MM.1S (cell line): ENCODE data around the gene DCLK1.

Source experiments
- DNase-seq: peaks from one replicate; pipeline ENCODE4 v3.0.0-alpha.2; 2015
- H2AFZ ChIP-seq: fragments of 300-600 bp; sonication (generic); 2 replicates; pipeline ENCODE4 v1.6.0; 2016; ENCODE audit warnings: antibody characterized with exemption, low read length
- H3F3A ChIP-seq: fragments of 300-600 bp; sonication (generic); 2 replicates; pipeline ENCODE4 v1.6.1; 2016; ENCODE audit warnings: mild to moderate bottlenecking, antibody characterized with exemption, low read length, moderate library complexity, mixed read lengths; ENCODE audit not compliant: insufficient read depth
- H3K27ac ChIP-seq: fragments of 300-600 bp; sonication (generic); 2 replicates; pipeline ENCODE4 v1.5.1; 2016; ENCODE audit warnings: mild to moderate bottlenecking, low read length
- H3K27me3 ChIP-seq: fragments of 300-600 bp; sonication (generic); replicated peaks from 2 replicates; pipeline ENCODE4 v1.6.0; 2016; ENCODE audit warnings: low read length; ENCODE audit not compliant: insufficient read depth
- H3K36me3 ChIP-seq: fragments of 300-600 bp; sonication (generic); replicated peaks from 2 replicates; pipeline ENCODE4 v1.6.1; 2016; ENCODE audit warnings: mild to moderate bottlenecking, low read length, mixed read lengths; ENCODE audit not compliant: insufficient read depth
- H3K4me1 ChIP-seq: fragments of 300-600 bp; sonication (generic); 2 replicates; pipeline ENCODE4 v1.6.1; 2016; ENCODE audit warnings: low read length, mixed read lengths
- H3K4me2 ChIP-seq: fragments of 300-600 bp; sonication (generic); 2 replicates; pipeline ENCODE4 v1.6.0; 2016; ENCODE audit warnings: low read depth, low read length
- H3K4me3 ChIP-seq: fragments of 300-600 bp; sonication (generic); 2 replicates; pipeline ENCODE4 v1.5.1; 2016; ENCODE audit warnings: low read length, mixed read lengths
- H3K79me2 ChIP-seq: fragments of 300-600 bp; sonication (generic); 2 replicates; pipeline ENCODE4 v1.6.1; 2016; ENCODE audit warnings: mixed run types, low read length, mixed read lengths
- H3K9ac ChIP-seq: fragments of 300-600 bp; sonication (generic); 2 replicates; pipeline ENCODE4 v1.6.1; 2016; ENCODE audit warnings: low read length, mixed read lengths
- H3K9me2 ChIP-seq: fragments of 300-600 bp; sonication (generic); replicated peaks from 2 replicates; pipeline ENCODE4 v1.6.1; 2016; ENCODE audit warnings: mild to moderate bottlenecking, low read length, mixed read lengths; ENCODE audit not compliant: insufficient read depth
- H3K9me3 ChIP-seq: fragments of 300-600 bp; sonication (generic); replicated peaks from 2 replicates; pipeline ENCODE4 v1.6.1; 2016; ENCODE audit warnings: mild to moderate bottlenecking, low read length, mixed read lengths; ENCODE audit not compliant: insufficient read depth
- H4K20me1 ChIP-seq: fragments of 300-600 bp; sonication (generic); 2 replicates; pipeline ENCODE4 v1.6.1; 2016; ENCODE audit warnings: mild to moderate bottlenecking, low read length, moderate library complexity, mixed read lengths; ENCODE audit not compliant: insufficient read depth
- EZH2 ChIP-seq: fragments of 300-600 bp; sonication (generic); optimal IDR thresholded peaks from 2 replicates; pipeline ENCODE3; 2017; ENCODE audit warnings: low read depth, mild to moderate bottlenecking, antibody characterized with exemption, low read length, mixed read lengths
- EZH2phosphoT487 ChIP-seq: fragments of 300-600 bp; sonication (generic); IDR thresholded peaks from 2 replicates; pipeline ENCODE4 v1.6.1; 2018; ENCODE audit warnings: antibody characterized with exemption, low read length
- TF ChIP-seq, protein P1 (sequence below): fragments of 300-600 bp; sonication (generic); IDR thresholded peaks from 2 replicates; pipeline ENCODE4 v1.5.1; 2016; ENCODE audit warnings: antibody characterized with exemption, low read length, mixed read lengths

Gene DCLK1

DNA sequence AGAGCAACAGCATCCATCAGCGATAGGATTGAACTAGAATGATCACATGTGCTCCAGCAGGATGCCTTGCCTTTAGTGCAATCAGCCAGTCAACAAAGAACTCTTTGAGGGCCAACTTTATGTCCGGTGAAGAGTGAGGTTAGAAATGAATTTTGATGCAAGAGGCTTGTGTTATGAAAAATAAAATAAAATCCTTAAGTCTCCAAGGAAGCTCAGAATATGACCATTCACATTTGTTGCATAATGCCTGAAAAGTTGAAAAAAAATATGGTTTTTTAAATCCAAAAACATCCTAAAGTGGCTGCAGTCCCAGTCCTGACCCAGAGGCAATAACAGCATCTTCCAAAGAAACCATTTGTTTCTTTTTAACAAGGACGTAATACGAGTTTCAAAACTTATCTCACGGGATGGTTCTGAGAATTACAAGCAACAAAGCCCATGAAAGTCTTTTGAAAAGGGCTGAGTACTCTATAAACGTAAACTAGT lies 61.3 kb downstream of the DCLK1 start:
- Histone ChIP-seq H3K27me3 (no peaks in the 10 kb centered on the region), H3K79me2 (no peaks in the 10 kb centered on the region), H4K20me1 (no peaks in the 10 kb centered on the region), H3K4me2 (no peak overlapping the region), H3K9me3 (no peaks in the 10 kb centered on the region), H3K27ac (no peak overlapping the region), H3F3A (no peaks in the 10 kb centered on the region), H3K9me2 (no peaks in the 10 kb centered on the region), H3K4me3 (no peak overlapping the region), H3K9ac (no peak overlapping the region), H3K4me1 (no peaks in the 10 kb centered on the region), H2AFZ (no peak overlapping the region), H3K36me3 (no peaks in the 10 kb centered on the region)
- DNase-seq, result no peak
- no peak for TF ChIP-seq EZH2
- TF ChIP-seq, protein P1, sequence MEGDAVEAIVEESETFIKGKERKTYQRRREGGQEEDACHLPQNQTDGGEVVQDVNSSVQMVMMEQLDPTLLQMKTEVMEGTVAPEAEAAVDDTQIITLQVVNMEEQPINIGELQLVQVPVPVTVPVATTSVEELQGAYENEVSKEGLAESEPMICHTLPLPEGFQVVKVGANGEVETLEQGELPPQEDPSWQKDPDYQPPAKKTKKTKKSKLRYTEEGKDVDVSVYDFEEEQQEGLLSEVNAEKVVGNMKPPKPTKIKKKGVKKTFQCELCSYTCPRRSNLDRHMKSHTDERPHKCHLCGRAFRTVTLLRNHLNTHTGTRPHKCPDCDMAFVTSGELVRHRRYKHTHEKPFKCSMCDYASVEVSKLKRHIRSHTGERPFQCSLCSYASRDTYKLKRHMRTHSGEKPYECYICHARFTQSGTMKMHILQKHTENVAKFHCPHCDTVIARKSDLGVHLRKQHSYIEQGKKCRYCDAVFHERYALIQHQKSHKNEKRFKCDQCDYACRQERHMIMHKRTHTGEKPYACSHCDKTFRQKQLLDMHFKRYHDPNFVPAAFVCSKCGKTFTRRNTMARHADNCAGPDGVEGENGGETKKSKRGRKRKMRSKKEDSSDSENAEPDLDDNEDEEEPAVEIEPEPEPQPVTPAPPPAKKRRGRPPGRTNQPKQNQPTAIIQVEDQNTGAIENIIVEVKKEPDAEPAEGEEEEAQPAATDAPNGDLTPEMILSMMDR, result no peak
- TF ChIP-seq EZH2phosphoT487, result no peak

DNA sequence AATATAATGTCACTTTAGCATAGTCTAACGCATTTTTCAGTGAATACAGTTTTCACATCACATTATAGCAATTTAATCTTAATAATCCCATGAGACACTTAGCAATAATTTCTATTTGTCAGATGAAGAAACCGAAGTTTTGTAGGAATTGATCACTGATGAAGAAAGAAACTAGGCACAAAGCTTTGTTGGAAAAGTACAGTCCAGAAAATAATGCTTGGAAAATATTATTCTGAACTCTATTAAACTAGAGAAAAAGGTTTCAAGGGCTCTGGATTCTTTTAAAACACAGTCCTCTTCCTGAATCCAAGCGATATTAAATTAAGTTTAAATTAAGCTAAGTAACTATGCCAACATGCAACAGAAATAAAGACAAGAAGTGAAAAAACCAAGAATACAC lies 62.2 kb downstream of the DCLK1 start:
- no peaks in the 10 kb centered on the region for H3K27me3 ChIP-seq
- H3F3A ChIP-seq, result no peaks in the 10 kb centered on the region
- no peak overlapping the region for H3K4me3 ChIP-seq
- no peaks in the 10 kb centered on the region for H4K20me1 ChIP-seq
- TF ChIP-seq EZH2 (no peak), EZH2phosphoT487 (no peak)
- TF ChIP-seq, protein P1, result no peak
- H3K79me2 ChIP-seq, result no peaks in the 10 kb centered on the region
- H3K4me2 ChIP-seq, result no peak overlapping the region
- no peaks in the 10 kb centered on the region for H3K9me3 ChIP-seq
- no peak for DNase-seq
- H3K9me2 ChIP-seq, result no peaks in the 10 kb centered on the region
- H3K27ac ChIP-seq, result no peak overlapping the region
- H3K9ac ChIP-seq, result no peak overlapping the region
- no peaks in the 10 kb centered on the region for H3K36me3 ChIP-seq
- H3K4me1 ChIP-seq, result no peaks in the 10 kb centered on the region
- H2AFZ ChIP-seq, result no peak overlapping the region

GRCh38 chr13:36068566-36068965 lies 62.6 kb downstream of the DCLK1 start:
- no peaks in the 10 kb centered on the region for H4K20me1 ChIP-seq
- H3K9me2 ChIP-seq, result no peaks in the 10 kb centered on the region
- no peak overlapping the region for H3K4me2 ChIP-seq
- H3K36me3 ChIP-seq, result no peaks in the 10 kb centered on the region
- H3K79me2 ChIP-seq, result no peaks in the 10 kb centered on the region
- H2AFZ ChIP-seq, result no peak overlapping the region
- H3K4me1 ChIP-seq, result no peaks in the 10 kb centered on the region
- TF ChIP-seq EZH2phosphoT487 (no peak), EZH2 (no peak)
- TF ChIP-seq, protein P1, result no peak
- H3F3A ChIP-seq, result no peaks in the 10 kb centered on the region
- H3K9ac ChIP-seq, result no peak overlapping the region
- H3K9me3 ChIP-seq, result no peaks in the 10 kb centered on the region
- no peak overlapping the region for H3K27ac ChIP-seq
- H3K4me3 ChIP-seq, result no peak overlapping the region
- DNase-seq, result no peak
- H3K27me3 ChIP-seq, result no peaks in the 10 kb centered on the region
